ENCODE results near the gene PLA2G3.

DNA sequence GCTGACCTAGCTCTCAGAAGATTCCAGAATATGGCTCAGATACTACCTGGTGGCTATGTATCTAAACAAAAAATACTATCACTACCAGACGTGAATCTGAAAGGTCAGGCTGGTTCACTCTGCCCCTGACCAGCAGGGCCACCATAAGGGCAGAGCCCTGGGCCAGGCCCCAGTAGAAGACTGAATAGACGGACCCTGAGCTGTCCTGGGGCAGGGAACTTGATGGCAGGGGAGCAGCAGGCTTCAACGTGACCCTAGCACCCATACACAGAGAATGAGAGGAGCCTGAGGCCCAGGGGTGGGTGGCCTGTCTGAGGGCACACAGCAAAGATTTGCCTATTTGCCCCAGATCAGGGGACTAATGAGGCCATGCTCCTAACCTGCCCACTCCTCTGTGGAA, 13.0 kb upstream of the PLA2G3 start:
- TF ChIP-seq, protein P1, sequence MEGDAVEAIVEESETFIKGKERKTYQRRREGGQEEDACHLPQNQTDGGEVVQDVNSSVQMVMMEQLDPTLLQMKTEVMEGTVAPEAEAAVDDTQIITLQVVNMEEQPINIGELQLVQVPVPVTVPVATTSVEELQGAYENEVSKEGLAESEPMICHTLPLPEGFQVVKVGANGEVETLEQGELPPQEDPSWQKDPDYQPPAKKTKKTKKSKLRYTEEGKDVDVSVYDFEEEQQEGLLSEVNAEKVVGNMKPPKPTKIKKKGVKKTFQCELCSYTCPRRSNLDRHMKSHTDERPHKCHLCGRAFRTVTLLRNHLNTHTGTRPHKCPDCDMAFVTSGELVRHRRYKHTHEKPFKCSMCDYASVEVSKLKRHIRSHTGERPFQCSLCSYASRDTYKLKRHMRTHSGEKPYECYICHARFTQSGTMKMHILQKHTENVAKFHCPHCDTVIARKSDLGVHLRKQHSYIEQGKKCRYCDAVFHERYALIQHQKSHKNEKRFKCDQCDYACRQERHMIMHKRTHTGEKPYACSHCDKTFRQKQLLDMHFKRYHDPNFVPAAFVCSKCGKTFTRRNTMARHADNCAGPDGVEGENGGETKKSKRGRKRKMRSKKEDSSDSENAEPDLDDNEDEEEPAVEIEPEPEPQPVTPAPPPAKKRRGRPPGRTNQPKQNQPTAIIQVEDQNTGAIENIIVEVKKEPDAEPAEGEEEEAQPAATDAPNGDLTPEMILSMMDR (IDR thresholded peaks at IDR 0.05): no peak
- TF ChIP-seq POLR2A (IDR thresholded peaks at IDR 0.05): no peak
- no peak for TF ChIP-seq EP300 (IDR thresholded peaks at IDR 0.05)

Measured in ovary (tissue), 3 donors.